GM23338 (cell line): ENCODE measurements around the gene CAPN8. TPM values are rescaled to one million over a fixed set of nuclear protein-coding genes. Genes with fewer than 3 reads are reported as not detected.
A peak's percentile ranks its signal among the peaks of the same experiment; 100 is the strongest.

ENCODE experiments used
- ATAC-seq: fragments of 200-7000 bp; cut with Tn5 transposase; 3 replicates; pipeline ENCODE4 v1.9.1; 2020
- DNase-seq: peaks from one replicate; pipeline ENCODE4 v3.0.0-alpha.2; 2015; ENCODE audit warnings: low spot score
- H2AFZ ChIP-seq: fragments of 200-600 bp; sonication (generic); 2 replicates; pipeline ENCODE4 v1.8.0; 2016; ENCODE audit warnings: antibody characterized with exemption, mild to moderate bottlenecking, moderate library complexity
- H3F3A ChIP-seq: fragments of 200-600 bp; sonication (generic); replicated peaks from 2 replicates; pipeline ENCODE4 v1.8.0; 2017; ENCODE audit warnings: antibody characterized with exemption, mixed run types, low read depth
- H3K27ac ChIP-seq: fragments of 200-600 bp; sonication (generic); 2 replicates; pipeline ENCODE4 v1.6.1; 2016; ENCODE audit warnings: low read depth
- H3K27me3 ChIP-seq: fragments of 200-600 bp; sonication (generic); 2 replicates; pipeline ENCODE4 v1.8.0; 2016; ENCODE audit warnings: mild to moderate bottlenecking, mixed run types, moderate library complexity; ENCODE audit not compliant: insufficient read depth
- H3K36me3 ChIP-seq: fragments of 200-600 bp; sonication (generic); 2 replicates; pipeline ENCODE4 v1.8.0; 2016; ENCODE audit warnings: mild to moderate bottlenecking; ENCODE audit not compliant: insufficient read depth
- H3K4me1 ChIP-seq: fragments of 200-600 bp; sonication (generic); 2 replicates; pipeline ENCODE4 v1.8.0; 2016; ENCODE audit warnings: mild to moderate bottlenecking, moderate library complexity; ENCODE audit not compliant: insufficient read depth
- H3K4me2 ChIP-seq: fragments of 200-600 bp; sonication (generic); 2 replicates; pipeline ENCODE4 v1.7.1; 2017; ENCODE audit warnings: mixed run types
- H3K4me3 ChIP-seq: fragments of 200-600 bp; sonication (generic); 2 replicates; pipeline ENCODE4 v1.6.1; 2016; ENCODE audit warnings: mixed run types
- H3K79me2 ChIP-seq: fragments of 200-600 bp; sonication (generic); replicated peaks from 2 replicates; pipeline ENCODE4 v1.8.0; 2017; ENCODE audit warnings: mild to moderate bottlenecking; ENCODE audit not compliant: insufficient read depth
- H3K9me2 ChIP-seq: fragments of 200-600 bp; sonication (generic); 2 replicates; pipeline ENCODE4 v1.8.0; 2017; ENCODE audit not compliant: insufficient read depth
- H4K20me1 ChIP-seq: fragments of 200-600 bp; sonication (generic); replicated peaks from 2 replicates; pipeline ENCODE4 v1.8.0; 2017; ENCODE audit warnings: mild to moderate bottlenecking; ENCODE audit not compliant: insufficient read depth
- H3K27ac Mint-ChIP-seq: 2 replicates; pipeline ENCODE4 v1.8.0; 2020; ENCODE audit warnings: inconsistent platforms, mild to moderate bottlenecking, moderate library complexity, mixed read lengths
- H3K27me3 Mint-ChIP-seq: 3 replicates; pipeline ENCODE4 v1.8.0; 2022; ENCODE audit warnings: low read depth, mild to moderate bottlenecking, moderate library complexity, mixed read lengths, inconsistent platforms; ENCODE audit not compliant: insufficient read depth, poor library complexity
- H3K36me3 Mint-ChIP-seq: 3 replicates; pipeline ENCODE4 v1.8.0; 2021; ENCODE audit warnings: low read depth, mild to moderate bottlenecking, inconsistent platforms, moderate library complexity, mixed read lengths
- H3K4me1 Mint-ChIP-seq: 3 replicates; pipeline ENCODE4 v1.8.0; 2020; ENCODE audit warnings: mild to moderate bottlenecking, inconsistent platforms, mixed read lengths
- H3K4me3 Mint-ChIP-seq: 3 replicates; pipeline ENCODE4 v1.8.0; 2021; ENCODE audit warnings: moderate library complexity, mild to moderate bottlenecking, inconsistent platforms, mixed read lengths
- H3K9me3 Mint-ChIP-seq: 3 replicates; pipeline ENCODE4 v1.8.0; 2020; ENCODE audit warnings: moderate library complexity, mild to moderate bottlenecking, inconsistent platforms, mixed read lengths
- CREB1 ChIP-seq: fragments of 250-450 bp; sonication (Bioruptor Pico); IDR thresholded peaks from 2 replicates; pipeline ENCODE4 v1.5.0; 2020; ENCODE audit warnings: low read depth, mild to moderate bottlenecking, moderate library complexity
- ETS1 ChIP-seq: IDR thresholded peaks from 2 replicates; pipeline ENCODE4 v1.6.1; 2016; ENCODE audit warnings: antibody characterized with exemption
- EZH2phosphoT487 ChIP-seq: fragments of 200-600 bp; sonication (generic); IDR thresholded peaks from one replicate; pipeline ENCODE4 v1.8.1; 2018; ENCODE audit warnings: antibody characterized with exemption; ENCODE audit not compliant: unreplicated experiment
- JUNB ChIP-seq: IDR thresholded peaks from one replicate; pipeline ENCODE4 v1.6.1; 2016; ENCODE audit warnings: antibody characterized with exemption; ENCODE audit not compliant: unreplicated experiment
- NANOG ChIP-seq: IDR thresholded peaks from 2 replicates; pipeline ENCODE4 v1.6.1; 2016; ENCODE audit warnings: antibody characterized with exemption, borderline replicate concordance
- POLR2AphosphoS5 ChIP-seq: IDR thresholded peaks from 2 replicates; pipeline ENCODE4 v1.6.1; 2016; ENCODE audit warnings: antibody characterized with exemption, low read depth
- STAT1 ChIP-seq: IDR thresholded peaks from one replicate; pipeline ENCODE4 v1.6.1; 2016; ENCODE audit warnings: antibody characterized with exemption; ENCODE audit not compliant: unreplicated experiment
- ZNF114 ChIP-seq: fragments of 250-450 bp; sonication (Bioruptor Pico); IDR thresholded peaks from 2 replicates; pipeline ENCODE4 v1.5.0; 2020; ENCODE audit warnings: mild to moderate bottlenecking, moderate library complexity
- ZNF331 ChIP-seq: fragments of 250-450 bp; sonication (Bioruptor Pico); IDR thresholded peaks from 2 replicates; pipeline ENCODE4 v1.5.0; 2020; ENCODE audit warnings: low read depth, mild to moderate bottlenecking, moderate library complexity
- polyA plus RNA-seq: library from polyadenylated mRNA; unstranded; fragments of >200 nt; fragmentation: Nextera tagmentation; extraction: Ambion mirVana; gene quantifications from 2 replicates; pipeline ENCODE4 v1.2.1, GENCODE V29; 2016
- total RNA-seq: library from RNA; depleted of rRNA; stranded (reverse); fragments of >200 nt; shearing (Covaris generic); gene quantifications from 2 replicates; pipeline ENCODE4 v1.2.3, GENCODE V29; 2014
- TF ChIP-seq, protein P1 (sequence below): IDR thresholded peaks from one replicate; pipeline ENCODE4 v1.6.1; 2018; ENCODE audit warnings: antibody characterized with exemption; ENCODE audit not compliant: unreplicated experiment

CAPN8 gene
- total and polyA plus RNA-seq, 2 experiments from 2014 or later = not detected

- ATAC-seq (no peak), DNase-seq (no peak)
- H3F3A ChIP-seq = no peaks in the 10 kb centered on the region
- peaks cover 3% of the 10 kb centered on the region for H3K9me2 ChIP-seq
- Mint-ChIP-seq H3K27ac (no peak overlapping the region), H3K36me3 (no peaks in the 10 kb centered on the region), H3K4me3 (no peak overlapping the region), H3K27me3 (peaks cover 5% of the 10 kb centered on the region), H3K4me1 (no peaks in the 10 kb centered on the region), H3K9me3 (no peaks in the 10 kb centered on the region)
- H3K4me1 ChIP-seq = no peaks in the 10 kb centered on the region
- TF ChIP-seq JUNB (no peak), ZNF114 (CRISPR knock-in tag) (no peak), STAT1 (no peak), NANOG (no peak), CREB1 (CRISPR knock-in tag) (no peak), ETS1 (no peak), POLR2AphosphoS5 (no peak), EZH2phosphoT487 (no peak)
- TF ChIP-seq, protein P1, sequence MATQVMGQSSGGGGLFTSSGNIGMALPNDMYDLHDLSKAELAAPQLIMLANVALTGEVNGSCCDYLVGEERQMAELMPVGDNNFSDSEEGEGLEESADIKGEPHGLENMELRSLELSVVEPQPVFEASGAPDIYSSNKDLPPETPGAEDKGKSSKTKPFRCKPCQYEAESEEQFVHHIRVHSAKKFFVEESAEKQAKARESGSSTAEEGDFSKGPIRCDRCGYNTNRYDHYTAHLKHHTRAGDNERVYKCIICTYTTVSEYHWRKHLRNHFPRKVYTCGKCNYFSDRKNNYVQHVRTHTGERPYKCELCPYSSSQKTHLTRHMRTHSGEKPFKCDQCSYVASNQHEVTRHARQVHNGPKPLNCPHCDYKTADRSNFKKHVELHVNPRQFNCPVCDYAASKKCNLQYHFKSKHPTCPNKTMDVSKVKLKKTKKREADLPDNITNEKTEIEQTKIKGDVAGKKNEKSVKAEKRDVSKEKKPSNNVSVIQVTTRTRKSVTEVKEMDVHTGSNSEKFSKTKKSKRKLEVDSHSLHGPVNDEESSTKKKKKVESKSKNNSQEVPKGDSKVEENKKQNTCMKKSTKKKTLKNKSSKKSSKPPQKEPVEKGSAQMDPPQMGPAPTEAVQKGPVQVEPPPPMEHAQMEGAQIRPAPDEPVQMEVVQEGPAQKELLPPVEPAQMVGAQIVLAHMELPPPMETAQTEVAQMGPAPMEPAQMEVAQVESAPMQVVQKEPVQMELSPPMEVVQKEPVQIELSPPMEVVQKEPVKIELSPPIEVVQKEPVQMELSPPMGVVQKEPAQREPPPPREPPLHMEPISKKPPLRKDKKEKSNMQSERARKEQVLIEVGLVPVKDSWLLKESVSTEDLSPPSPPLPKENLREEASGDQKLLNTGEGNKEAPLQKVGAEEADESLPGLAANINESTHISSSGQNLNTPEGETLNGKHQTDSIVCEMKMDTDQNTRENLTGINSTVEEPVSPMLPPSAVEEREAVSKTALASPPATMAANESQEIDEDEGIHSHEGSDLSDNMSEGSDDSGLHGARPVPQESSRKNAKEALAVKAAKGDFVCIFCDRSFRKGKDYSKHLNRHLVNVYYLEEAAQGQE = no peak
- H3K79me2 ChIP-seq = no peaks in the 10 kb centered on the region
- no peaks in the 10 kb centered on the region for H3K27me3 ChIP-seq
- no peaks in the 10 kb centered on the region for H4K20me1 ChIP-seq
- H3K4me2 ChIP-seq = no peak overlapping the region
- no peak overlapping the region for H2AFZ ChIP-seq
- no peak overlapping the region for H3K4me3 ChIP-seq
- no peaks in the 10 kb centered on the region for H3K36me3 ChIP-seq
- no peak overlapping the region for H3K27ac ChIP-seq
Measured at GRCh38 chr1:223631956-223632355, 33.5 kb downstream of the CAPN8 start.

- TF ChIP-seq NANOG = no peak
- no peak for TF ChIP-seq JUNB
- TF ChIP-seq, protein P1 = no peak
- TF ChIP-seq STAT1 = no peak
- TF ChIP-seq ZNF331 = no peak
- TF ChIP-seq EZH2phosphoT487 = no peak
- Mint-ChIP-seq H3K36me3 (no peaks in the 10 kb centered on the region), H3K27me3 (peaks cover 7% of the 10 kb centered on the region), H3K4me1 (no peaks in the 10 kb centered on the region), H3K4me3 (no peak overlapping the region), H3K9me3 (no peaks in the 10 kb centered on the region), H3K27ac (no peak overlapping the region)
- no peaks in the 10 kb centered on the region for H3K27me3 ChIP-seq
- H3F3A ChIP-seq = no peaks in the 10 kb centered on the region
- H3K4me1 ChIP-seq = no peaks in the 10 kb centered on the region
- ATAC-seq = peak; percentile 36
- no peak overlapping the region for H3K27ac ChIP-seq
- H3K9me2 ChIP-seq = peaks cover 3% of the 10 kb centered on the region
- no peak overlapping the region for H3K4me2 ChIP-seq
- no peak overlapping the region for H3K4me3 ChIP-seq
- H3K36me3 ChIP-seq = no peaks in the 10 kb centered on the region
- peak overlapping the region; percentile 18; the same call in 1 of the 2 replicates for H2AFZ ChIP-seq
- H4K20me1 ChIP-seq = no peaks in the 10 kb centered on the region
- no peak for DNase-seq
- no peaks in the 10 kb centered on the region for H3K79me2 ChIP-seq
Measured at GRCh38 chr1:223631473-223631872, 34.0 kb downstream of the CAPN8 start.
